Measurements from ENCODE around the gene KMT2D. TPM values are rescaled to one million over a fixed set of nuclear protein-coding genes. Genes with fewer than 3 reads are reported as not detected.

KMT2D gene
- total and polyA plus RNA-seq, 8 donors = 52.7 to 110 (median 70.3) TPM

DNA sequence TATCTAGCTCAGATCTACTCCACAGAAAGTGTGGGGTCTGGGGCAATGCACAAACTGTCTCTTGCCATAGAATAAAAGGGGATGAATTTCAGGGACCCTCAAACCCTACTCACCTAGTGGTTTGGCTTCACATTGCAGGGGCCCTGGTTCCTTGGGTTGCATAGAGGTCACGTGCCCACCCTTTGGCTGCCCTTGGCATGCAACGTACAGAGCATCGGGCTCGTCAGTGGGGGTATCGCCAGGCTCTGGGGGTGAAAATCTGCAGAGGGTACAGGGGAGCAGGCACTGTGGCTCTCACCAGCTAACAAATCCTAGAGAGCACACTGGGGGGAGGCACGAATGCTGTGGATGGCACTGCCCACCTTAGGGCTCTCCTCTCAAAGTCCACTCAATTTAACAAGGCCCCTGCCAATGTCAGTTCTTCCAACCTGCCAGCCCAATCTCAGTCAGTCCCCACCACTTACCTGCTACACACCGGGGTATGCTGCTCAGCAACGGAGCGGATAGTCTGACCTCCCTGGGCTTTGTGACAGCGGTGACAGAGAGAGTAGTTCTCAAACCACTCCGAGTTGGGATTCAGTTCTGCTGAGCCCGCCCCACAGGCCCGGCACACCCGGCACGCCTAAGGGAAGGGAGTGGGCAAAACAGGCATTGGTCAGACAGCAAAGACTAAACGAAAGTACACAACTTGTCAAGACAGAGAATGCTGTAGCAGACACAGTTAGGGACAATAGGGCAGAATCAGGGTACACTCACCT, 8.0 kb downstream of the KMT2D start:
- no peaks in the 10 kb centered on the region for H3K27me3 ChIP-seq
- peaks cover 0 to 76% of the 10 kb centered on the region in 2 donors for H3K36me3 ChIP-seq
- H3K4me3 ChIP-seq = no peak overlapping the region
- intact Hi-C loops (cut with DNase I) = no loop called here
- H3K4me1 ChIP-seq = peaks cover 22 to 34% of the 10 kb centered on the region in 2 donors
- no peak overlapping the region for H3K27ac ChIP-seq
- H3K9me3 ChIP-seq = no peaks in the 10 kb centered on the region
- DNase-seq = no peak
- no peak for ATAC-seq
- TF ChIP-seq, protein P1, sequence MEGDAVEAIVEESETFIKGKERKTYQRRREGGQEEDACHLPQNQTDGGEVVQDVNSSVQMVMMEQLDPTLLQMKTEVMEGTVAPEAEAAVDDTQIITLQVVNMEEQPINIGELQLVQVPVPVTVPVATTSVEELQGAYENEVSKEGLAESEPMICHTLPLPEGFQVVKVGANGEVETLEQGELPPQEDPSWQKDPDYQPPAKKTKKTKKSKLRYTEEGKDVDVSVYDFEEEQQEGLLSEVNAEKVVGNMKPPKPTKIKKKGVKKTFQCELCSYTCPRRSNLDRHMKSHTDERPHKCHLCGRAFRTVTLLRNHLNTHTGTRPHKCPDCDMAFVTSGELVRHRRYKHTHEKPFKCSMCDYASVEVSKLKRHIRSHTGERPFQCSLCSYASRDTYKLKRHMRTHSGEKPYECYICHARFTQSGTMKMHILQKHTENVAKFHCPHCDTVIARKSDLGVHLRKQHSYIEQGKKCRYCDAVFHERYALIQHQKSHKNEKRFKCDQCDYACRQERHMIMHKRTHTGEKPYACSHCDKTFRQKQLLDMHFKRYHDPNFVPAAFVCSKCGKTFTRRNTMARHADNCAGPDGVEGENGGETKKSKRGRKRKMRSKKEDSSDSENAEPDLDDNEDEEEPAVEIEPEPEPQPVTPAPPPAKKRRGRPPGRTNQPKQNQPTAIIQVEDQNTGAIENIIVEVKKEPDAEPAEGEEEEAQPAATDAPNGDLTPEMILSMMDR (IDR thresholded peaks at IDR 0.05) = no peak

DNA sequence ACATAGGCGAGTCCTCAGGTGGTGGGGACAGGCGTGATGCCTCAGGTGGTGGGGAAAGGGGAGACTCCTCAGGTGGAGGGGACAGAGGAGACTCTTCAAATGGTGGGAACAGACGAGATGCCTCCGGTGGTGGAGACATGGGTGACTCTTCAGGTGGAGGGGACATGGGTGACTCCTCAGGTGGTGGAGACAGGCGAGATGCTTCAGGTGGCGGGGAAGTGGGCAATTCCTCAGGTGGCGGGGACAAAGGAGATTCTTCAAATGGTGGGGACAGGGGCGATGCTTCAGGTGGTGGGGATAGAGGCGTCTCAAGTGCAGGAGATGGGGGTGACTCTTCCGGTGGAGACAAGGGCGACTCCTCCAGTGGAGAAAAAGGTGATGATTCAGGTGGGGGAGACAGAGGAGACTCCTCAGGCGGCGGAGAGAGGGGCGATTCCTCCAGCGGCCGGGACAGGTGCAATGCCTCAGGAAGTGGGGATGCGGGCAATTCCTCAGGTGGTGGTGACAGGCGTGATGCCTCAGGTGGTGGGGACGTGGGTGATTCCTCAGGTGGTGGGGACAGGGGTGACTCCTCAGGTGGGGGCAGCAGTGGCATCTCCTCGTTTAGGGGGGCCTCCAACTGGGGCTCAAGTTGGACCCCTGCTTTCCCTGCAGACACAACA, 8.7 kb downstream of the KMT2D start:
- Histone ChIP-seq H3K27me3 (no peaks in the 10 kb centered on the region), H3K27ac (no peak overlapping the region), H3K36me3 (peaks cover 0 to 83% of the 10 kb centered on the region in 2 donors), H3K9me3 (no peaks in the 10 kb centered on the region), H3K4me1 (peaks cover 15 to 27% of the 10 kb centered on the region in 2 donors), H3K4me3 (no peak overlapping the region)
- TF ChIP-seq, protein P1 (IDR thresholded peaks at IDR 0.05) = no peak
- DNase-seq (no peak), ATAC-seq (no peak)
- intact Hi-C loops (cut with DNase I) = no loop called here

DNA sequence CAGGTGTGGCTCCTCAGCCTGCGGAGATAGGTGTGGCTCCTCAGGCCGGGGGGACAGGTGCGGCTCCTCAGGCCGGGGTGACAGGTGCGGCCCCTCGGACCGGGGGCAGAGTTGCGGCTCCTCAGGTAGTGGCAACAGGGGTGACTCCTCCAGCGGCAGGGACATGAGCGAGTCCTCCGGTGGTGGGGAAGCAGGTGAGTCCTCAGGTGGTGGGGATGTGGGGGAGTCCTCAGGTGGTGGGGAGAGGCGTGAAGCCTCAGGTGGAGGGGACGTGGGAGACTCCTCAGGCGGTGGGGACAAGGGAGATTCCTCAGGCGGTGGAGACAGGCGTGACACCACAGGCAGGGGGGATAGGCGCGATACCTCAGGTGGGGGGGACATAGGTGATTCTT, 9.2 kb downstream of the KMT2D start:
- H3K4me1 ChIP-seq = peaks cover 10 to 22% of the 10 kb centered on the region in 2 donors
- TF ChIP-seq, protein P1 (IDR thresholded peaks at IDR 0.05) = no peak
- DNase-seq (no peak), ATAC-seq (no peak)
- intact Hi-C loops (cut with DNase I) = no loop called here
- no peak overlapping the region for H3K27ac ChIP-seq
- no peak overlapping the region for H3K4me3 ChIP-seq
- H3K9me3 ChIP-seq = no peaks in the 10 kb centered on the region
- no peaks in the 10 kb centered on the region for H3K27me3 ChIP-seq
- H3K36me3 ChIP-seq = peaks cover 0 to 89% of the 10 kb centered on the region in 2 donors

DNA sequence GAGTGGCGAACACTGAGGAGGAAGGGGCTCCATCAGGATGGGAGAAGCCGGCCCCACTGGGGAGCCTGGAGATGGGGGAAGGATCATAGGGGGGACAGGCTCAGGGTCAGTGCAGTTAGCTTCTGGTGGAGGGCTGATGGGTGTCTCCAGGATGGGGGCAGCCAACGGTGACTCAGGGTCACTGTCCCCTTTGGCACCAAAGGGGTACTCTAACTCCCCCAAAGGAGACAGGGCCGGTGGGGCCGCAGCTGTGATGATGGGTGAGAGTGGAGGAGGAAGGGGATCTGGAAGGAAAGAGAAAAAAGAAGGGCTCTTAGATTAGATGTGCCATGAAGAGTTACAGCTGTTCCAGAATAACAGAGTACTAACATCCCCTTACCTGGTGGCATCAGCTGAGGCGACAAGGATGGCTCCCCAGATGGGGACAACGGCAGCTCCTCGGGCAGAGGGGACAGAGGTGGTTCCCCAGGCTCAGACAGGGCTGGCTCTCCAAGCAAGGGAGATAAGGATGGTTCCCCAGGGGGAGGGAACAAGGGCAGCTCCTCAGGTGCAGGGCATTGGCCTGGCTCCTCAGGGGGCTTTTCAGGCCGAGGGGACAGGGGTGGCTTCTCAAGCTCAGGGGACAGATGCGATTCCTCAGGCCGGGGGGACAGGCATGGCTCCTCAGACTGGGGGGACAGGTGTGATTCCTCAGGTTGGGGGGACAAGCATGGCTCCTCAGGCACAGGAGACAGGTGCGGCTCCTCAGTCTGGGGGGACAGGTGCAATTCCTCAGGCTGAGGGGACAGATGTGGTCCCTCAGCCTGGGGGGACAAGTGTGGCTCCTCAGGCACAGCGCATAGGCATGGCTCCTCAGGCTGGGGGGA, 9.9 kb downstream of the KMT2D start:
- Histone ChIP-seq H3K4me3 (no peak overlapping the region), H3K9me3 (no peaks in the 10 kb centered on the region), H3K27me3 (no peaks in the 10 kb centered on the region), H3K4me1 (peaks cover 7 to 15% of the 10 kb centered on the region in 2 donors), H3K27ac (no peak overlapping the region), H3K36me3 (peaks cover 0 to 95% of the 10 kb centered on the region in 2 donors)
- TF ChIP-seq, protein P1 (IDR thresholded peaks at IDR 0.05) = no peak
- no peak for DNase-seq
- ATAC-seq = no peak
- intact Hi-C loops (cut with DNase I) = no loop called here
